Progenitor cell of endocrine pancreas (in vitro differentiated cells): ENCODE measurements around the gene S100Z. TPM values are rescaled to one million over a fixed set of nuclear protein-coding genes. Genes with fewer than 3 reads are reported as not detected.

Source experiments
- DNase-seq: peaks from one replicate; pipeline ENCODE4 v3.0.0; 2021; ENCODE audit warnings: low spot score; ENCODE audit not compliant: unreplicated experiment
- H3K27ac Mint-ChIP-seq: 2 replicates; pipeline ENCODE4 v1.8.0; 2021; ENCODE audit warnings: mild to moderate bottlenecking, moderate library complexity, mixed read lengths
- H3K27me3 Mint-ChIP-seq: 2 replicates; pipeline ENCODE4 v1.8.0; 2021; ENCODE audit warnings: mixed read lengths
- H3K36me3 Mint-ChIP-seq: 2 replicates; pipeline ENCODE4 v1.8.0; 2022; ENCODE audit warnings: mixed read lengths; ENCODE audit not compliant: insufficient read depth
- H3K4me1 Mint-ChIP-seq: 2 replicates; pipeline ENCODE4 v1.8.0; 2021; ENCODE audit warnings: low read depth, mixed read lengths
- H3K4me3 Mint-ChIP-seq: 2 replicates; pipeline ENCODE4 v1.8.0; 2021; ENCODE audit warnings: low read depth, mild to moderate bottlenecking, moderate library complexity, mixed read lengths
- H3K9me3 Mint-ChIP-seq: 2 replicates; pipeline ENCODE4 v1.8.0; 2021; ENCODE audit warnings: low read depth, mixed read lengths
- total RNA-seq: library from RNA; stranded (reverse); gene quantifications from 2 replicates; pipeline ENCODE4 v1.2.1, GENCODE V29; 2021
- TF ChIP-seq, protein P1 (sequence below): fragments of 200-600 bp; sonication (generic); IDR thresholded peaks from one replicate; pipeline ENCODE4 v1.5.0; 2021; ENCODE audit warnings: antibody characterized with exemption, mild to moderate bottlenecking; ENCODE audit not compliant: unreplicated experiment

S100Z gene
- total RNA-seq, 1 donor from 2014 or later = 1.7 TPM

GRCh38 chr5:76918539-76918938 is 68.7 kb downstream of the S100Z start:
- H3K27ac Mint-ChIP-seq = no peak overlapping the region
- peaks cover 5% of the 10 kb centered on the region for H3K36me3 Mint-ChIP-seq
- peaks cover 3% of the 10 kb centered on the region for H3K9me3 Mint-ChIP-seq
- no peaks in the 10 kb centered on the region for H3K27me3 Mint-ChIP-seq
- no peaks in the 10 kb centered on the region for H3K4me1 Mint-ChIP-seq
- no peak overlapping the region for H3K4me3 Mint-ChIP-seq
- DNase-seq = no peak
- TF ChIP-seq, protein P1, sequence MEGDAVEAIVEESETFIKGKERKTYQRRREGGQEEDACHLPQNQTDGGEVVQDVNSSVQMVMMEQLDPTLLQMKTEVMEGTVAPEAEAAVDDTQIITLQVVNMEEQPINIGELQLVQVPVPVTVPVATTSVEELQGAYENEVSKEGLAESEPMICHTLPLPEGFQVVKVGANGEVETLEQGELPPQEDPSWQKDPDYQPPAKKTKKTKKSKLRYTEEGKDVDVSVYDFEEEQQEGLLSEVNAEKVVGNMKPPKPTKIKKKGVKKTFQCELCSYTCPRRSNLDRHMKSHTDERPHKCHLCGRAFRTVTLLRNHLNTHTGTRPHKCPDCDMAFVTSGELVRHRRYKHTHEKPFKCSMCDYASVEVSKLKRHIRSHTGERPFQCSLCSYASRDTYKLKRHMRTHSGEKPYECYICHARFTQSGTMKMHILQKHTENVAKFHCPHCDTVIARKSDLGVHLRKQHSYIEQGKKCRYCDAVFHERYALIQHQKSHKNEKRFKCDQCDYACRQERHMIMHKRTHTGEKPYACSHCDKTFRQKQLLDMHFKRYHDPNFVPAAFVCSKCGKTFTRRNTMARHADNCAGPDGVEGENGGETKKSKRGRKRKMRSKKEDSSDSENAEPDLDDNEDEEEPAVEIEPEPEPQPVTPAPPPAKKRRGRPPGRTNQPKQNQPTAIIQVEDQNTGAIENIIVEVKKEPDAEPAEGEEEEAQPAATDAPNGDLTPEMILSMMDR = no peak

- Mint-ChIP-seq H3K4me1 (no peaks in the 10 kb centered on the region), H3K27me3 (no peaks in the 10 kb centered on the region), H3K4me3 (no peak overlapping the region), H3K36me3 (no peaks in the 10 kb centered on the region), H3K9me3 (no peaks in the 10 kb centered on the region), H3K27ac (no peak overlapping the region)
- no peak for DNase-seq
- TF ChIP-seq, protein P1 = no peak
Observed at GRCh38 chr5:76920491-76920890, 70.7 kb downstream of the S100Z start.

DNA sequence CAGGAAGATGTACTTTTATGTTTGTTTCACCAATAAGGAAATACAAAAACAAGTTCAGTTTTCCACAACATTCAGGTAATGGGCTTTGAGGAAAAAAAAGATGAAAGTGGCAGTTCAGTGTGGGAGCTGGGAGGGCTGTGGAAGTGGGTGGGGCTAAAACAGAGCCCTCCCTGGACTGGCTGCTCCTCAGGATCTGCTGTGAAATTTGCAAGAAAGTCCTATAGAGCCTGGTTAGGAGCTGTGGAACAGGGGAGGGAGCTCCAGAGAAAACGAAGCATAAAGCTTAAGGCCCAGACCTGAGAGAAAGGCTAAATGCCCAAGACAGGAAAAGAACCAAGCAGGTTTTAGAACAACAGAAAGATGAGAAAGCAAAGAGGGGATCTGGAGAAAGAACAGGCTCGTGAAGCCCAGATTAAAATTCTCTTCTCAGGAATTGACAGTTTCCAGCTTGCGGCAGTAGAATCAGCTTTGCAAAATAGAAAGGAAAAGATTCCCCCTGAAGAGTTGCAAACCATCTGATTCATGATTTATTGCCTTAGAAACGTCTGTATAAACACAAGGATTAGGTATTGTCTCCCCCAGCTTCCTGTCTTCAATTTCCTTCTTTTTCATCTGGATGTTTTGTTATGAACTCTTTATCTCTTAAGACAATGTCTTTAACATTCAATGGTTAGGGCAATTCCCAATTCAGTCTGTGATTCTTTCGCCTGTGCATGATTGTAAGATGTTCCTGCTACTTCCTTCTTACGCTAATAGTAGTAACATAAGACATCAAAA is 76.7 kb downstream of the S100Z start:
- no peak for DNase-seq
- Mint-ChIP-seq H3K27me3 (no peaks in the 10 kb centered on the region), H3K36me3 (no peaks in the 10 kb centered on the region), H3K9me3 (no peaks in the 10 kb centered on the region), H3K27ac (no peak overlapping the region), H3K4me1 (no peaks in the 10 kb centered on the region), H3K4me3 (no peak overlapping the region)
- TF ChIP-seq, protein P1 = no peak

DNA sequence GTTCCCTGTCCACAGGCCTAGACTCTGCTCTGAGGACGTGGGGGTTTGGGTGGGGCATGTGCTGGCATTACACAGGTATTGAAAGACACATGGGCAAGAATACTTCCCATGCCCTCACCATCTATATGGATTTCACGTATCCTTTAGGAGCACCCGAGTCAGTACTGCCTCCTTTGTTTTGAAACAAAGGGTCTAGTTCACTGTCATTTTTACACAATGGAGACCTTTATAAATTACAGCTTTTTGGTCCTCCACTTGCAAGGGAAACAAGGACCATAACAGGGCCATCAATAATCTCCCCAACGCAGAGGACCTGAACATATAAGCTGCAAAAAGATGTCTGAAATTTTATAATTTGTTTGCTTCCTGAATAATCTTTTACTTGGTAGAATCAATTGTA is 78.1 kb downstream of the S100Z start:
- Mint-ChIP-seq H3K27ac (no peak overlapping the region), H3K4me1 (no peaks in the 10 kb centered on the region)

DNA sequence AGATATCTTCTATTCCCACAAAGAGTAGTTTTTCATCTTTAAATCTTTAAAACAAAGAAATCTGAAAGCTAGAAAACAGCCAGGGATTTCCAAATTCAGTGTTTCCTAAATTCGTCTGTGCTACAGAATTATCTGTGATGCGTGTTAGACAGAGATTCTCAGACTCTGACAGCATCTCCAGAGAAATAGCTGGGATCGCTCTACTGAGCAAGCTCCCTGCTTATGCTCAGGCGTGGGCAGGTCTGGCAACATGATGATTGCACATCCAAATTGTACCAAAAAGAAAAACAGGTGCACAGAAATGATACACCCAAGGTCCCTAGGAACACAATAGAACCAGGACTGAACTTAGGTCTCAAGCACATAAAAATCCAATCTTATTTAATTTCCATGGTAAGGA is 80.3 kb downstream of the S100Z start:
- TF ChIP-seq, protein P1 = no peak
- Mint-ChIP-seq H3K36me3 (no peaks in the 10 kb centered on the region), H3K4me1 (no peaks in the 10 kb centered on the region), H3K4me3 (no peak overlapping the region), H3K27ac (no peak overlapping the region), H3K27me3 (no peaks in the 10 kb centered on the region), H3K9me3 (no peaks in the 10 kb centered on the region)
- no peak for DNase-seq

More for the DNA sequence above, 78.1 kb downstream of the S100Z start:
- H3K4me3 Mint-ChIP-seq = no peak overlapping the region
- TF ChIP-seq, protein P1 = no peak
- no peaks in the 10 kb centered on the region for H3K36me3 Mint-ChIP-seq
- no peaks in the 10 kb centered on the region for H3K9me3 Mint-ChIP-seq
- no peaks in the 10 kb centered on the region for H3K27me3 Mint-ChIP-seq
- no peak for DNase-seq
